T-helper 2 cell treated with Interferon-gamma antibody and Interleukin-4, amounts not matched to agents 100 ng/mL and 5 ng/mL, for 36 hours (primary cell): Measurements from ENCODE around the gene PET100. TPM values are rescaled to one million over a fixed set of nuclear protein-coding genes. Genes with fewer than 3 reads are reported as not detected.

Experiments used
- intact Hi-C: fragments of 100-400 bp; cut with micrococcal nuclease; formaldehyde crosslinking; loops from one replicate; pipeline ENCODE4 v1.15.1; 2023
- total RNA-seq: library from RNA; stranded (reverse); gene quantifications from 2 replicates; pipeline ENCODE4 v1.2.3, GENCODE V29; 2022

Gene PET100
- total RNA-seq, 1 donor from 2014 or later, result 129 TPM

GRCh38 chr19:7612282-7613274 lies 17.0 kb upstream of the PET100 start:
- intact Hi-C loops, result no loop called here

GRCh38 chr19:7614859-7615741 lies 14.5 kb upstream of the PET100 start:
- intact Hi-C loops, result no loop called here

GRCh38 chr19:7617172-7617571 lies 12.4 kb upstream of the PET100 start:
- intact Hi-C loops, result no loop called here

GRCh38 chr19:7617735-7618134 lies 11.9 kb upstream of the PET100 start:
- intact Hi-C loops, result no loop called here

- intact Hi-C loops, result no loop called here
Observed at GRCh38 chr19:7618348-7618747, 11.2 kb upstream of the PET100 start.

GRCh38 chr19:7618771-7619510 lies 10.7 kb upstream of the PET100 start:
- intact Hi-C loops, result no loop called here

GRCh38 chr19:7619671-7620441 lies 9.7 kb upstream of the PET100 start:
- intact Hi-C loops, result no loop called here

- intact Hi-C loops, result no loop called here
Observed at GRCh38 chr19:7620442-7621412, 8.9 kb upstream of the PET100 start.

GRCh38 chr19:7622933-7623685 lies 6.5 kb upstream of the PET100 start:
- intact Hi-C loops, result no loop called here

GRCh38 chr19:7623725-7624603 lies 5.6 kb upstream of the PET100 start:
- intact Hi-C loops, result no loop called here

GRCh38 chr19:7624810-7625209 lies 4.8 kb upstream of the PET100 start:
- intact Hi-C loops, result no loop called here

GRCh38 chr19:7625763-7626372 lies 3.7 kb upstream of the PET100 start:
- intact Hi-C loops, result no loop called here

GRCh38 chr19:7627166-7627565 lies 2.4 kb upstream of the PET100 start:
- intact Hi-C loops, result no loop called here

- intact Hi-C loops, result loop anchor here (1.0 kb wide), 2 partner anchors 93 to 201 kb away; partner anchors contain the start of gene PNPLA6
Observed at GRCh38 chr19:7628589-7629311, 843 bp upstream of the PET100 start.

GRCh38 chr19:7631577-7631976 lies 2.0 kb downstream of the PET100 start:
- intact Hi-C loops, result no loop called here
